DND-41 (cell line): ENCODE measurements around the gene MXI1.

Experiments used
- ATAC-seq: fragments of 200-7000 bp; cut with Tn5 transposase; 3 replicates; pipeline ENCODE4 v1.9.1; 2021; ENCODE audit warnings: low read depth; ENCODE audit not compliant: insufficient read depth
- DNase-seq: peaks from one replicate; pipeline ENCODE4 v3.0.0-alpha.2; 2020
- H2AFZ ChIP-seq: 2 replicates; pipeline ENCODE4 v1.6.0; 2012; ENCODE audit warnings: low read depth, low read length
- H3K27ac ChIP-seq: 2 replicates; pipeline ENCODE4 v1.5.1; 2012; ENCODE audit warnings: low read length, inconsistent platforms
- H3K27me3 ChIP-seq: fragments of 200-600 bp; sonication (generic); 2 replicates; pipeline ENCODE4 v1.6.0; 2012; ENCODE audit warnings: low read length, mild to moderate bottlenecking, inconsistent platforms; ENCODE audit not compliant: insufficient read depth, poor library complexity
- H3K36me3 ChIP-seq: 2 replicates; pipeline ENCODE4 v1.5.1; 2012; ENCODE audit warnings: low read length, inconsistent platforms; ENCODE audit not compliant: insufficient read depth
- H3K4me1 ChIP-seq: 2 replicates; pipeline ENCODE4 v1.5.1; 2012; ENCODE audit warnings: mild to moderate bottlenecking, low read length; ENCODE audit not compliant: insufficient read depth
- H3K4me2 ChIP-seq: 2 replicates; pipeline ENCODE4 v1.6.0; 2012; ENCODE audit warnings: mild to moderate bottlenecking, moderate library complexity, low read length, inconsistent platforms; ENCODE audit not compliant: insufficient read depth
- H3K4me3 ChIP-seq, 2 experiments: fragments of 200-600 bp in 1 of 2; shearing (Covaris generic) in 1 of 2; 2 replicates each; pipeline ENCODE4 v1.5.1; 2012 to 2016; ENCODE audit warnings: inconsistent platforms in 2 of 2, low read length in 2 of 2, mild to moderate bottlenecking in 2 of 2, low read depth in 1 of 2, moderate library complexity in 1 of 2
- H3K79me2 ChIP-seq: 2 replicates; pipeline ENCODE4 v1.6.0; 2012; ENCODE audit warnings: low read length, inconsistent platforms; ENCODE audit not compliant: insufficient read depth
- H3K9ac ChIP-seq: 2 replicates; pipeline ENCODE4 v1.6.0; 2012; ENCODE audit warnings: low read depth, mild to moderate bottlenecking, inconsistent platforms, low read length, moderate library complexity
- H3K9me3 ChIP-seq: 2 replicates; pipeline ENCODE4 v1.5.1; 2012; ENCODE audit warnings: low read length, moderate library complexity, mild to moderate bottlenecking, inconsistent platforms; ENCODE audit not compliant: insufficient read depth, severe bottlenecking
- H4K20me1 ChIP-seq: 2 replicates; pipeline ENCODE4 v1.6.0; 2012; ENCODE audit warnings: low read length; ENCODE audit not compliant: insufficient read depth
- EZH2 ChIP-seq: IDR thresholded peaks from 3 replicates; pipeline ENCODE4 v1.6.1; 2012; ENCODE audit warnings: borderline replicate concordance, low read depth, mild to moderate bottlenecking, moderate library complexity, low read length, inconsistent platforms; ENCODE audit not compliant: severe bottlenecking
- TF ChIP-seq, protein P1 (sequence below): IDR thresholded peaks from 2 replicates; pipeline ENCODE4 v1.5.1; 2012; ENCODE audit warnings: borderline replicate concordance, low read length, moderate library complexity, mild to moderate bottlenecking; ENCODE audit not compliant: poor library complexity, severe bottlenecking; ENCODE audit errors: extremely low read depth

MXI1 gene

DNA sequence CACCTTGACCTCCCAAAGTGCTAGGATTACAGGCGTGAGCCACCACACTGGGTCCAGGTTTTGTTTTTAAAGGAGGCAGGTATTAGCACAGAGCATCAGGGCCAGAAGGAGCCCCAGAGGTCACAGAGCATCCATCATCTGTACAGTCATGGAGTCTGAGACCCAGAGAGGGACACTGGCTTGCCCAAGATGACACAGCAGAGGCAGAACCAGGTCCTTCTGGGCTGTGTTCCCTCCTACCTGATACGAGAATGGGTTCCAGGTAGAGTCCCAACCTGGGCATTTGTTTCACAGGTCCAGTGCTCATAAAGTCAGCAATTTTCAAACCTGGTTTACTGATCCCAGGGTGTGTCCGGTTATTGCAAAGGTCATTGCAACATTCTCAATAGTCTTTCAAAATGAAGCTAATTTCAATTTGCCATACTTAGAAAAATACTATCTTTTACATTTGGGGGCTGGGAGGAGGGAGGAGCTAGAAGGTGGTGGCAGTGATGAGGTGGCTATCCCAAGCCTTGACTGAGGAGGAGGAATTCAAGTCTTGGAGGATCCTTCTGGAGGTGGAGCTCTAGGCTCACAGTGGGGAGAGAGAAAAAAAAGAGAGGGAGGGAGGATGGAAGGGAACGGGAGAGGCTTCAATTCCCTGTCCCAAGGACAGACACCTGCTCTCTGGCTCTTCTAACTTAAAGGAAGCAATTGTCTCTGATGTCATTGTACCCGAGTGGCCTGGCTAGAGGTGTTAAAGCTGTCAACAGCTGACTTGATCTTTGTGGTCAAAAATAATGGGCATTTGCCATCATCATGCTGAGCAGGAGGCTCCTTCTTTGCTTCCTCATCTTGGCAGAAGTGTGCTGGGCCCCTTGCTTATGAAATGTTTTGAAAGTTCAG, 8.1 kb downstream of the MXI1 start:
- H4K20me1 ChIP-seq: no peaks in the 10 kb centered on the region
- peaks cover 58% of the 10 kb centered on the region for H3K27me3 ChIP-seq
- no peak overlapping the region for H3K4me3 ChIP-seq
- no peaks in the 10 kb centered on the region for H3K36me3 ChIP-seq
- no peak overlapping the region for H3K9ac ChIP-seq
- no peak overlapping the region for H3K27ac ChIP-seq
- no peaks in the 10 kb centered on the region for H3K79me2 ChIP-seq
- peaks cover 20% of the 10 kb centered on the region for H3K4me1 ChIP-seq
- H3K4me2 ChIP-seq: no peak overlapping the region
- TF ChIP-seq EZH2: no peak
- ATAC-seq (no peak), DNase-seq (no peak)
- no peak overlapping the region for H2AFZ ChIP-seq
- H3K9me3 ChIP-seq: no peaks in the 10 kb centered on the region

DNA sequence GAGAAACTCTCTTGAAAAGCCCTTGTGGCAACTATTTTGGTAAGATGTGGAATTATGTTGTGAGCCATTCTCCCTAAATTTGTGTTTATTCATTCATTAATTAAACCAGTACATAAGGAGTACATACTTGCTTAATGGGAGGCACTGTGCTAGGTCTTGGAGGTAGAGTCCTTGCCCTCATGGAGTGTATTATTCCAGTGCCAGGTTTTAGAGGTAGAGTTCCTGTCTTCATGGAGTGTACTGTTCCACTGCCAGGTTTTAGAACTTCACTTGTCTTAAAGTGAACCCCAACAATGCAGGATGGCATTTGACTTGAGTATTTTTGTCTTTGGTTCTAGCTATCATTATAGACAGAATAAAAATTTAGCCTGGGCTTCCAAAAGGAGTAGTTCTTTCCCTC, 8.8 kb downstream of the MXI1 start:
- DNase-seq: no peak
- TF ChIP-seq EZH2: no peak
- TF ChIP-seq, protein P1, sequence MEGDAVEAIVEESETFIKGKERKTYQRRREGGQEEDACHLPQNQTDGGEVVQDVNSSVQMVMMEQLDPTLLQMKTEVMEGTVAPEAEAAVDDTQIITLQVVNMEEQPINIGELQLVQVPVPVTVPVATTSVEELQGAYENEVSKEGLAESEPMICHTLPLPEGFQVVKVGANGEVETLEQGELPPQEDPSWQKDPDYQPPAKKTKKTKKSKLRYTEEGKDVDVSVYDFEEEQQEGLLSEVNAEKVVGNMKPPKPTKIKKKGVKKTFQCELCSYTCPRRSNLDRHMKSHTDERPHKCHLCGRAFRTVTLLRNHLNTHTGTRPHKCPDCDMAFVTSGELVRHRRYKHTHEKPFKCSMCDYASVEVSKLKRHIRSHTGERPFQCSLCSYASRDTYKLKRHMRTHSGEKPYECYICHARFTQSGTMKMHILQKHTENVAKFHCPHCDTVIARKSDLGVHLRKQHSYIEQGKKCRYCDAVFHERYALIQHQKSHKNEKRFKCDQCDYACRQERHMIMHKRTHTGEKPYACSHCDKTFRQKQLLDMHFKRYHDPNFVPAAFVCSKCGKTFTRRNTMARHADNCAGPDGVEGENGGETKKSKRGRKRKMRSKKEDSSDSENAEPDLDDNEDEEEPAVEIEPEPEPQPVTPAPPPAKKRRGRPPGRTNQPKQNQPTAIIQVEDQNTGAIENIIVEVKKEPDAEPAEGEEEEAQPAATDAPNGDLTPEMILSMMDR: no peak
- Histone ChIP-seq H3K4me3 (no peak overlapping the region), H3K9me3 (no peaks in the 10 kb centered on the region), H3K27me3 (peaks cover 55% of the 10 kb centered on the region), H4K20me1 (no peaks in the 10 kb centered on the region), H3K27ac (no peak overlapping the region), H2AFZ (no peak overlapping the region), H3K4me1 (peaks cover 19% of the 10 kb centered on the region), H3K9ac (no peak overlapping the region), H3K4me2 (no peak overlapping the region), H3K79me2 (no peaks in the 10 kb centered on the region), H3K36me3 (no peaks in the 10 kb centered on the region)
- no peak for ATAC-seq

DNA sequence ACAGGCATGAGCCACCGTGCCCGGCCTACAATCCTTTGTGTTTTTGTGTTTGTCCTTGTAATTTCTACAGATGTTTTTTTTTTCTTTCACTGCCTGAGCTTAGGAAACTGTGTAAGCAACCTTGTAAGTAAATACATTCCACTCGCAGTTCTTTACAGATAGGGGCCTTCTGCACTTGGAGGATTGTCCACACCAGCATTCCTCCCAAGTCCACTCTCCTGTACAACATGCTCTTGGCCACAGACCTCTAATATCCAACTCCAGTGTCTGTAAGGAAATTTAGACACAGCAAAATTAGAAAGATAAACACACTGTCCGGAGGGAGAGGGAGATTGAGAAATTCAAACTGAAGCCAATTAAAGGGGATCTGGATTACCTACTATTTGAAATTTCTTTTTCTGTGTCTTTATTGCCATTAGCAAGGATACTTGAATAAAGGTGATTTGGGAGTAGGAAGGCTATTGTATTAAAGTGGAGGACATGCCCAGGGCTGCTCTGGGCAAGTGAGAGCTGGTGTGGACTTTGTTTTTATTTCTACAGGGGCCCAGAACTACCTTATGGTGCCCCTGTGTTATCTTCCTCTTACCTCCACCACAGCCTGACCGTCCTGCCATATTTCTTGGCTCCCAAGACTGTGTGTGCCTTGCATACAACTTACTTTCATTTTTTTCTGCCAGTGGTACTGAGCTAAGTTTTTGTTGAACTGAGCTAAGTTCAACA, 9.7 kb downstream of the MXI1 start:
- no peak overlapping the region for H3K4me3 ChIP-seq
- peaks cover 24% of the 10 kb centered on the region for H3K4me1 ChIP-seq
- H4K20me1 ChIP-seq: no peaks in the 10 kb centered on the region
- no peaks in the 10 kb centered on the region for H3K9me3 ChIP-seq
- no peaks in the 10 kb centered on the region for H3K36me3 ChIP-seq
- ATAC-seq: no peak
- DNase-seq: no peak
- H3K4me2 ChIP-seq: no peak overlapping the region
- H3K27ac ChIP-seq: no peak overlapping the region
- H3K27me3 ChIP-seq: peaks cover 55% of the 10 kb centered on the region
- no peak overlapping the region for H3K9ac ChIP-seq
- H2AFZ ChIP-seq: no peak overlapping the region
- H3K79me2 ChIP-seq: no peaks in the 10 kb centered on the region
- TF ChIP-seq, protein P1: no peak
- TF ChIP-seq EZH2: no peak

DNA sequence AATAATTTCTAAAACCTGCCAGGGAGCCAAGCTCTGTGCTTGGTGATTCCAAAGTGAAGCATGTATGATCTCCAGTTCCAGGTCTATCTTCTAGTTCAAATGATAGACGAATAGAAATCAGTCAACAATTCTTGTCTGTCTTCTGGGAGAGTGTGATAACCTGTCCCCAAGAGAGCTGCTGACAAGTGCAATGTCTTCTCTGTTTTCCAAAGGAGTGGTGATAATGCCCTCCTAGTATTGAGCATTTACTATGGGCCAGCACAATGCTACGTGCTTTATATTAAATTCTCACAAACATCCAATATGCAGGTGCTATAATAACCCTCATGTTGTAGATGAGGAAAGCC, 10.2 kb downstream of the MXI1 start:
- Histone ChIP-seq H3K27ac (no peak overlapping the region), H3K36me3 (no peaks in the 10 kb centered on the region), H3K4me1 (peaks cover 26% of the 10 kb centered on the region), H3K4me2 (no peak overlapping the region), H3K27me3 (peaks cover 52% of the 10 kb centered on the region), H3K4me3 (no peak overlapping the region), H3K9me3 (no peaks in the 10 kb centered on the region), H4K20me1 (no peaks in the 10 kb centered on the region), H3K79me2 (no peaks in the 10 kb centered on the region), H2AFZ (no peak overlapping the region), H3K9ac (no peak overlapping the region)
- ATAC-seq: no peak
- DNase-seq: no peak
- TF ChIP-seq, protein P1: no peak
- TF ChIP-seq EZH2: no peak
